GM21526 (cell line): Measurements from ENCODE around the gene SRRM4.
"Not testable (repeated sequence)": the region's sequence is repeated elsewhere in the genome, so short reads cannot be mapped to it uniquely, and the experiment has no call there.

Source experiments
- ATAC-seq: cut with Tn5 transposase; IDR thresholded peaks from one replicate; pipeline ENCODE4 v1.9.1; 2021; ENCODE audit warnings: moderate library complexity; ENCODE audit not compliant: unreplicated experiment, low FRiP score

Gene SRRM4

DNA sequence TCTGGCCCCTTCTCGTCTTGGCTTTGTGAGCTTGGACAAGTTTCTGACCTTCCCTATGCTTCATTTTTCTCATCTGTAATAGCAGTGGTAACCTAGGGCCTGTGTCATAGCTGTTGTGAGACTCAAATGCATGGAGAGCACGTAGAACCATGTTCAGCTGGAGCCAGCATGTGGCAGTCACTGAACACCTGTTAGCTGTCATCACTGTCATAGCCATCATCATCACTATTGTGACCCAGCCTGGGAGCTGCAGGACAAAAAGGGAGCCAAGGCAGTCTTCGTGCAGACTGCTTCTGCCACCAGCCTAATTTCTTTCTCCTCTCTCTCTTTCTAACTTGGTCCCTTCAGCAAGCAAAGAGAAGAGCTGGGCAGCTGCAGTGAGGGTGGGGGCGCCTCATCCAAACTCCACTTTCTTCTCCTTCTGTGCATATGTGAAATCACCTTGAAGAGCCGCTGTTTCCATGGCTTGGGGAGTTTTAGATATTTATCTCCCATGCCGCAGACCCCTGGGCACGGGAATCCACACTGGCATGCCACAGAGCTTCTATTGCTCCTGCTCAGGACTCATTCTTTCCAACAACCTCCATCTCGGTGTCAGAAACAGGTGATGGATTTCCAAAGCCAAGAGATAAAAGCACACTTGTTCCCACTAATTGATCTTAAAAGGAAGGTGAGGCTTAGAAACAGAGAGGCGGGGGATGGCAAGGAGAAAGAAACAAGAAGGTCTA is 87.0 kb downstream of the SRRM4 start:
- ATAC-seq, result no peak

DNA sequence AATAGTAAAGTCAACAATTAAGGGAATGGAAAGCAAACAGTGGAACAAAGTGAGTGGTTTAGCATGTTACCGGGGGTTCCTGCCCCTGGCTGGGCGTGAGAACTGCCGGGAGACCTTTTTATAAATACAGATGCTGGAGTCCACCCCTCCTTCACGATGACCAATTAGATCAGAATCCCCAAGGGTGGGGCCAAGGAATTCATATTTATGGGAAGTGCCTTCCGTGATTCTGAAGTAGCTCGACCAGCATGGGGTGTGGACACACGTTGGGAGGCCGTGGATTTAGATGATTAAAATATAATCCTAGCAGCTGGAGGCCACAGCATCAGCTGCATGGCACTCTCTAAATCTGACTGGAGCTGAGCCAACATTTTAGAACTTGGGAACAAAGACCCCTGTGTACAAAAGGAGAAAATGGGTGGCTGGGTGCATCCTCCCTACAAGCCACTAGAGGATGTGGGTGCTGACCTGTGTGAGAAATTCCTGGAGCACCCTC is 87.9 kb downstream of the SRRM4 start:
- ATAC-seq, result no peak

DNA sequence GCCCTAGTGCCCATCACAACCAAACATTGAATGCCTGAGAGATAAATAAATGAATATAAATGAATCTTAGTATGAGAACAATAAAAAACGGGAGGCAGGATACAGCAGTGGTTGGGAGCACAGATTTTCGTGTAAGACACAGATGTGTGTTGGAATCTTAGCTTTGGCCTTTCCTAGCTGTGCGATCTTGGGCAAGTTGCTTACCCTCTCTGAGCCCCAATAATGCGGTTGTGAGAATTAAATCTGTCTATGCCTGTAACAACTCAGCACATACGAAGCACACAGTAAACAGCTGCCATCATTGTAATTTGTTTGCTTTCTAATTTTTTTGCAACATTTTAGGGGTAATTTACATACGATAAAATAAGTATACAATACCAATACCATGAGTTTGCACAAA is 89.8 kb downstream of the SRRM4 start:
- no peak for ATAC-seq

DNA sequence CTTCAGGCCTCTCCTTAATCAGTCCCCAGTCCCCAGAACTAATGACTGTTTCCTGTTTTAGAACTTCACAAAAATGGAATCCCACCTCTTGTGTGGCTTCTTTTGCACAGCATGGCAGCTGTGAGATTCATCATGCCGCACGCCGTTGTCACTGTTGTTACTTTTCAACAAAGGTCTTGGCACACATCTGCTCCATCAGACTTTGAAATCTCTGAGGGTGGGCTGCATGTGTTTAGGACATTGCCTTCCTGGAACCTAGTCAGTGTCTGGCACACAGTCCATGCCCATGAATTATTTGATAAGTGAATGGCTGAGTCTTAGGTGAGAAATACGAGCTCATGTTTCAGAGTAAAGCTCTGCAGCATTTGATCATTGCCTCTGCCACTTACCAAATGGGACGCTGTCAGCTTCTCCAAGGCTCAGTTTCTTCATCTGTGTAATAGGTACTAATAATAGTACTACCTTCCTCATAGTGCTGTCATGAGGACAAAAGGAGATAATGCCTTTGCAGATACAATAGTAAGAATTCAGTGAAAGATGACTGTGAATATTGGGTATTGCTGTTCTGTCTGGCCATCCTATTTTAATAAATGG is 90.4 kb downstream of the SRRM4 start:
- ATAC-seq, result no peak

DNA sequence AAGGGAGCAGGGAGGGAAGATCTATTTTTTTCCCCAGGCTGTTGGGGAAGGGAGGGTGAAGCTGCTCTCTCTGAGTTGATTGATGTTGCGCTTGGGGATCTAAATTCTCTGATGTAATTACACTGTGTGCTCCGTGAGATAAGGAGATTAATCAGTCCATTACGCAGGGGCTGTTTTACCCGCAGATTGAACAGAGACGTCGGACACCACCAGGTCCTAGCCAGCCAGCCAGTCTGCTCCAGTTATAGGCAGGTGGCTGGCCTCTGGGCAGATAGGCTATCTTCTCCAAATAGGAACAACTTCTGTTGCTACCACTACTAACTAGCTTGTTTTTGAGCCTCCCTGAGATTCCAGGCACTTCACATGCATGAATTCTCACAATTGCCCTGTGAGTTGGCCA is 91.1 kb downstream of the SRRM4 start:
- no peak for ATAC-seq

DNA sequence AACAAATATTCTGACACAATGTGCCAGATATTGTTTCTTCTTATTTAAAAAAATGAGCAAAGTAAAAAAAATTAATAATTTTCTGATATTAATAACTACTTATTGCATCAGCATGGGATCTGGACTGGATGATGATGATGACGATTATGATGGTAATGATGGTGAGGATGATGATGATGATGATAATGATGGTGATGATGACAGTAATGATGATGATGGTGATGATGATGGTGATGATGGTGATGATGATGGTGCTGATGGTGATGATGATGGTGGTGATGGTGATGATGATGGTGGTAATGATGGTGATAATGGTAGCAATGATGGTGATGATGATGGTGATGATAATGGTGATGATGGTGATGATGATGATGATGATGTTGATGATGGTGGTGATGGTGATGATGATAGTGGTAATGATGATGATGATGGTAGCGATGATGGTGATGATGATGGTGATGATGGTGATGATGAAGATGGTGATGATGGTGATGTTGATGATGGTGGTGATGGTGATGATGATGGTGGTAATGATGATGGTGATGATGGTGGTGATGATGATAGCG is 94.0 kb downstream of the SRRM4 start:
- no peak for ATAC-seq

DNA sequence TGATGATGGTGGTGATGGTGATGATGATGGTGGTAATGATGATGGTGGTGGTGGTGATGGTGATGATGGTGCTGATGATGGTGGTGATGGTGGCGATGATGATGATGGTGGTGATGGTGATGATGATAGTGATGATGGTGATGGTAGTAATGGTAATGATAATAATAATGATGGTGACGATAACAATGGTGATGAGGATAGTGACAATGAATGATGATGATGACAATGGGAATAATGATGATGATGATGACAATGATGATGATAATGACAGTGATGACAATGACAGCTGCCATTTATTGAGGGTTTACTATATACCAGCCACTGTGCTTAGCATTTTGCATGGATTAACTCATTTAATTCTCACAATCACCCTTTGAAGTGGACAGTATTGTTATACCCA is 94.6 kb downstream of the SRRM4 start:
- no peak for ATAC-seq

DNA sequence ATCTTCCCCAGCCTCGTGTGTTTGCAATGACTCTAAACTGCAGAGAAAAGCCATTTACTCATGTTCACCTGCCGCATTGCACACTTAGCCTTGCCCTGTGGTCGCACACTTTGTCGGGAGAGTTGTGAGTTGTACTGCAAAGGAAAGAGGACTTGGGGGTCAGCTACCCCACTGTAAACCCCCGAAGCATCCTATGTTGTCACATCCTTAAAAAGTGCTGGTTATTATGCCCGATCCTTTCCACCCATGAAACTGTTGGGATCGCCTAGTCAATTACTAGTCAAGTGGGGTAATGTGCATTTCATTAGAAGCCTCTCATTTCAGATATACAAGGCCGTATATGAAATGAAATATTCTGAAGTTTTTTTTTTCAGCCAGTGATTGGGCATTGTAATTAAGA is 98.2 kb downstream of the SRRM4 start:
- no peak for ATAC-seq

DNA sequence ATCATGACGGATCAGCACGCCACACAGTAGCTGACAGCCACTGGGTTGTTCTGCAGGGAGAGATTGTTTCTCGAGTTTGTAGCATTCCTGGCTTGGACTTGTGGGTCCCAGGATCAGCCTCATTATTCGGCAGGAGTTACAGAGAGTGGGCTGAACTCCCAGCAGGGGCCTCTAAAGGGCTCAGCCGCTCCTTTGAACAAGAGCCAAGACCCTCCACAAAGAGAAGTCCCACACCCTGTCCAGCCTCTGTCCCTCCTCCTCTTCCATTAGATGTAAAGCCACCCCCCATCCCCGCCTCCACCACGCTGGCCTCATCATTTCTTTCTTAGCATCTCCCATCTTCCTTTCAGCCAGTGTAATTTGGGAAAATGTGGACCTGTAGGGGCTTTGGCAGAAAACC is 100.7 kb downstream of the SRRM4 start:
- no peak for ATAC-seq

DNA sequence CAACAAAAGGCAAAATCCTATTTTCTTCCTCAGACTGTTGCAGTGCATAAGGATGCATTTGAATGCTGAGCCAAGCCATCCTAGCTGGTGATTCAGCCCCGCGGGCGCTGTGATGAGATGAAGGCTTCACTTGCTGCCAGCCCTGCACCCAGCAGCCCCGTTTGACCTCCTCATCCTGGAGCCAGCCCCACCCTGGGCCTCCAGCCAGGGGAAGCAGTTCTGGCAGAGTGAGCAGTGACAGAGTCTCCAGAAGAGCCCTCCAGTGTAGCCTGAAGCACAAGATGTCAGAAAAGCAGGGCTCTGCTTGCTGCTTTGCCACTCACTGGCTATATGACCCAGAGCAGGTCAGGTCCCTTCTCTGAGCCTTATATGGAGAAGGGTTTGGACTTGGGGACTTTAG is 101.2 kb downstream of the SRRM4 start:
- ATAC-seq, result no peak

DNA sequence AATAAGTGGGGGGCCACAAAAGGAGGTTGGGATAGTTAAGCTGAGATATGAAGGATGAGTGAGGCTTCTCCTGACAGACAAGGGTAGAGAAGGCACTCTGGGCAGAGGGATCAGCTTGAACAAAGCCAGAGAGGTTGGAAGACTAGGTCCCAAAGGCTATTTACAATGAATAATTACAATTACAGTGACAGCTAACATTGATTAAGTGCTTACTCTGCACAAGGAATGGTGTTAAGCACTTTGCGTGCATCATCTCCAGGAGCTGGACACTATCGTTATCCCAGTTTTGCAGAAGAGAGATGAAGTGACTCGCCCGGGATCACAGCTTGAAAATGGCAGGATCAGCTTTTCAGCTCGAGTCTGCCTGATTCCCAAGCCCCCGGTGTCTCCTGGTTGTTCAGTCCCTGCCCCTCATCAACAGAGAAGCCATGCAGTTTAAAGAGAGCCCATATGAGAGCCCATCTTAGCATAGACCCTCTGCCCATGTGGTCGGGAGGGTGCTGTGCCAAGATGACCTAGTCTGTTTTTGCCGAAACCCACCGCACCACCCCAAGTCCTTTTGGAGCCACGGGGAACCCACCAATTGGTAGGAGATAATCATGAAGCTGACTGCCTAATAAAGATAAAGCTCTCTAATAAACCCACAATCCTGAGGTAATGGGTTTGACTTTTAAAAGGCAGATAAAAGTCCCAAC is 107.5 kb downstream of the SRRM4 start:
- no peak for ATAC-seq

DNA sequence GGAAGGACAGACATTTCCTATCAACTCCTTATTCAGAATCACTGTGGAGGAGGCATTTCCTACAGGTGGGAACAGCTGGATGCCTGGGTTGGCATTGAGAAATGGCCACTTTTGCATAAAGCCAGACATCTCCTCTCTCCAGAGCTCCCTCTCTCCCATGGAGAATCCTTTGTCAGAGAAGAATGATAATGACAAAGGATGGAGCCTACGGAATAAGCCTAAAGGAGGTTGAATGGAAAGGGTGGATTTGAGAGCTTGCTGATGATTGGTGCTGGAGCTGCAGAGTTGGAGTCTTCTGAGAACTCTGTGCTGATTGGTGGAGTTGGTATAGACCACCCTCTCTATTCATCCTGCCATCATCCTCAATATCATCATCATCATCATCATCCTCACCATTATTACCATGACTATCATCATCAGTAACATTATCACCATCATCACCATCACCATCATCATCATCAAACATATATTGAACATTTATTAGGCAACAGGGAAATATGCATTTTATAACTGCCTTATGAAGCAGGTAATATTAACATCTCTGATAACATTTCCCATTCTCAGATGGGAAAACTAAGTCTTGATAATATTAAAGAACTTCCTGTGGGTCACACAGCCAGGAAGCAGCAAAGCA is 108.2 kb downstream of the SRRM4 start:
- no peak for ATAC-seq

DNA sequence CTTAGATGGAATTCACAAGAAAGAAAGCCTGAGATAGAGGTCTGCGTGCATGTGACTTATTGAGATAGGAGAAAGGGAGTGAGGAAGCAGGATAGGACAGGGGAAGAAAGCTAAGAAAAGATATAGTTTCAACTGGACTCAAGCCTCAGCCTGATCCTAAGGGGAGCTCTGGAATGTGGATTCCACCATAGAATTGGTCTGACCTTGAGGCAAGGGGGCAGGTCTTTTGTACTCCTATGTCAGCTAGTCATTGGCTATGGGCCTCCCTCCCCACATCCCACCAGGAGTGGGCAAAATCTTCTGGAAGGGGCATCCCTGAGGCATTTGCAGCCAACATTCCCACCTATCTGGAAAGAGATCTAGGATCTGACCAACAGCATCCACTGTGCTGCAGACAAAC is 108.9 kb downstream of the SRRM4 start:
- ATAC-seq, result no peak

DNA sequence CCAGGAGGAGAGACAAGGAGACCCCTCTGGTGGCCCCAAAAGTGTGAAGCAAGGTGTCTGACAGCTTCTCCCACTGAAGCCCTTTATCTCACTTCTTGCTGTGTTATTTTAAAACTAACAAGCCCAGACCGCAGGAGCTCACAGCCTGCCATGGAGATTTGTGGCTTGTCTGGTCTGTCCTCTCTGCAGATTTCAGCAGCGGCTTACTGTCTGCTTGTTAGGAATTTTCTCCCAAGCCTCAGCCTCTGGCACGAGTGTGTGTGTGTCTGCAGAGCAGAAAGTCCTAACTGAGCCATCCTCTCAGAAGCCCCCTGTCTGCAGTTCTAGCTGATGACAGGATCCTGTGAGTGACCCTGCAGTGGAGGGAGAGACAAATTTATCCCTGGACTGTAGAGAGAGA is 109.5 kb downstream of the SRRM4 start:
- ATAC-seq, result no peak

DNA sequence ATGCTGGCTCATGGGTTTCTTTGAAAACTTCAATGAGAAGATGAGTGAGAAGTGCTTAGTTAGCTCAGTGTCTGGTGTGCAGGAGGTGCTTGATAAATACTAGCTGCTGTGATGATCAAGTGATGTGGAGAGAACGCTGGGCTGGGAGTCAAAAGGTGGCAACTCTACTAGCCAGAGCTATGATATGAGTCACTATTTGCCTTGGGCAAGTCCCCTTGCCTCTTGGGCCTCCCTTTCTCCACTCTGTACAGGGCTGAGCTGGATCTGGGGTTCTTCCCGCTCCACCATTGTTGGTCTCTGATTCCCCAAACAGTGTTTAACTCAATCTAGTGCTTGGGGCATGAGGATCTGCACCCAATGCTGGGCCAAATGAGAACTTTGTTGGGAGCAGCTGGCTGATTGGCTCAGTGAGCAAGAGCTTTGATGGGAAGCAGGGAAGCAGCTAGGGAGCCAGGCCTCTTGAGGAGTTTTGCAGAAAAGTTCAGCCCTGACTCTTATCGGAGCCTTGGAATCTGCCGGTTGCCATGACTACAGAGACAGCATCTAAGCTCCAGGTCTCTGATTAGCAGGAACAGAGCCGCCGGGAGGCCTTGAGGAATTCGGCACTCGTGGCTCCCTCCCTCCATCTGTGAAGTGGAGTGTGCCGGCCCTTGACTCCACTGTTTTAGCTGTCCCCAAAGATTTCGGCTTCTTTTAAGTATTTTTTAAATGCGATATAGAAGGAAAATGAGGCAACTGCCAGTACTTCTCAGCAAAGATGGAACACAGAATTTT is 115.3 kb downstream of the SRRM4 start:
- no peak for ATAC-seq

DNA sequence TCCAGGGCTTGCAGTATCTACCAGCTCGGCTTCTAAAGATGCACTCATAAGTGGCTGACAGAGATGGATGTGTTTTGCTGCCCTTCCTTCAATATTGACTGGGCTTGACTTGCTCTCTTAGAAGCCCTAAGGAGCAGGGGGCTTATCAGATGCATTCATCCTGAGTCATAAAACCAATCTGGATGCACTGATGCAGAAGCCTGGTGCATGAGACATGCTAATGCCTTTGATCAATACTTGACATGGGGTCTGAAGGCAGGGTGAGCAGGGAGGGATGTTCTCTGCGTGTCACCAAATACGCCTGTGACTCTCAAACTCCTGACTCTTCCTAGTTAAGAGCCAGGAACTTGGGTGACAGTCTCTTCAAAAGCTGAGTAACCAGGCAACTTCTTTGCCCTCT is 119.6 kb downstream of the SRRM4 start:
- no peak for ATAC-seq

DNA sequence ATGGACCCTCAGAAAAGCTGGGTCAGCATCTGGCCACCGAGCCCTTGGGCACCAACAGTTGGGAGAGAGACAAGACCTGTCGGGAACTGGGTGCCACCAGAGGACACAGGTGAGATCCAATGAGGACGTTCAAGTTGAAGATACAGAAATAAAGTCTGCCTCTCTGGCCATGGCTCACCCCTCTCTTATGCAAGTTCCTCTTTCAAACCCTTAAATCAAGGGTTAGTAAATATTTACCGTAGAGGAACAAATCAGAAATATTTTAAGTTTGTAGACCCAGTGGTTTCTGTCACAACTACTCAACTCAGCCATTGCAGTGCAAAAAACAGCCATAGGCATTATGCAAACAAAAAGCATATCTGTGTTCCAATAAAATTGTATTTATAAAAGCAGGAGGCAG is 120.9 kb downstream of the SRRM4 start:
- no peak for ATAC-seq

DNA sequence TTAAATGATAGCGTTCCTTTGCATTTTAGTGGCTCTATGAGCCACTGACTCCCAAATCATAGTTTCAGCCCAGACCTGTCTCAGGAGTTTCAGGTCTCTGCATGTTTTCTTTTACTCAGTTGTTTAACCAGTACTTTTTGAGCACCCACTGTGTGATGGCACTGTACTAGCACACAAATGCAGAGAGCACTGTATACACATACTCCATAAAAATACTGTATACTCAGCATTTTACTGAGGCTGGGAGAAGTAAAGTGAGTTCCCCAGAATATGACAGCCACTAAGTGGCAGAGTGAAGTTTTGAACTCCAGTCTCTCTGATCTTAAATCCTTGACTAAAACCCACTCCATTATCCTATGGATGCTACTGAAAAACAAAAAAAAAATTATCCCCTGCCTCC is 121.4 kb downstream of the SRRM4 start:
- ATAC-seq, result no peak

DNA sequence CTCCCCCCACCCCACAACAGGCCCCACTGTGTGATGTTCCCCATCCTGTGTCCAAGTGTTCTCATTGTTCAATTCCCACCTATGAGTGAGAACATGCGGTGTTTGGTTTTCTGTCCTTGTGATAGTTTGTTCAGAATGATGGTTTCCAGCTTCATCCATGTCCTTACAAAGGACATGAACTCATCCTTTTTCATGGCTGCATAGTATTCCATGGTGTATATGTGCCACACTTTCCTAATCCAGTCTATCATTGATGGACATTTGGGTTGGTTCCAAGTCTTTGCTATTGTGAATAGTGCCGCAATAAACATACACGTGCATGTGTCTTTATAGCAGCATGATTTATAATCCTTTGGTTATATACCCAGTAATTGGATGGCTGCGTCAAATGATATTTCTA is 123.6 kb downstream of the SRRM4 start:
- ATAC-seq, result not testable (repeated sequence)

DNA sequence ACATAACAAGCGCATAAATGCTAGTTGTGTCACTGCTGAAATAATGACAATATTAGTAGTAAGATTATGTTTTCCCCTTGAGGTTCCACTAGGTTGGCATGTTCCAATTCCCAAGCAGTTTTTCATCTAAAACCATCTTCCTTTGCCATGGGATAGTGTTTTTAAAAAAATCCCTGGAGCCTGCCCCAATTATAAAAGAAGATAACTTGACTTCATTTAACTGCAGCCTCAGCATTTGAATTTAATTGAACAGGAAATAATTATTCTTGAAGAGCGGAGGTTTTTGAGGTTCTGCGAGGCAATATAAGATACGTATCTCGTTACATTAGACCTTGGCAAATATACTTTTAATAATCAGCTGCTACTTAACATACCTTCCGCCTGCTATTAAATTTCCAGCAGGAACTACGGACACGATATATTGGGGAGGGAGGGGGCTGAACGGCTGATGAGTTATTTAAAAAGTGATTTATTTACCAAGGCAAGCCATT is 132.2 kb downstream of the SRRM4 start:
- ATAC-seq, result no peak
